Inflammatory macrophage treated with lipopolysaccharide for 1 hour (primary cell): ENCODE measurements around the gene CELF4.

Experiments used
- DNase-seq, 2 donors: peaks; one replicate each; pipeline ENCODE4 v3.0.0-alpha.2; 2020 to 2022

CELF4 gene

GRCh38 chr18:37460604-37461003 is 105.0 kb downstream of the CELF4 start:
- DNase-seq = no peak

- DNase-seq = no peak
These were observed 106.9 kb downstream of the CELF4 start for GRCh38 chr18:37458697-37459096.

- no peak for DNase-seq
These were observed 107.8 kb downstream of the CELF4 start for GRCh38 chr18:37457753-37458152.

DNA sequence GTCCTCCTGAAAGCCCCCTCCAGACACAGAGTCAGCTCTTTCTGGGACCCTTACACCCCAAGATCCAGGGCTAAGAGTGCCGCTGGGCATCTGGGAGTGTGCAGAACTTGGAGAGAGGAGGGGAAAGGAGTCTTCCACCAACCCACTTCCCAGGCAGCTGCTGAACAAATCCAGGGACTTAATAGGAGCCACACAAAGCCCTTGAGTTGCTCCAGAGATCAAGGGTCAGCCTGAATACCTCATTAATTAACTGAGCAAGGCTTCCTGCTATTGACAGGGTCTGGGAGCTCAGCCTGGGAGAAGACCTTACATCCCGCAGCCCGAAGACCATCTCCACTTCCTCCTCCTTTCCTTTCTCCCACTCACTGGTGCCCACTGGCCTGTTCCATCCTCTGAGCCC is 108.3 kb downstream of the CELF4 start:
- no peak for DNase-seq

DNA sequence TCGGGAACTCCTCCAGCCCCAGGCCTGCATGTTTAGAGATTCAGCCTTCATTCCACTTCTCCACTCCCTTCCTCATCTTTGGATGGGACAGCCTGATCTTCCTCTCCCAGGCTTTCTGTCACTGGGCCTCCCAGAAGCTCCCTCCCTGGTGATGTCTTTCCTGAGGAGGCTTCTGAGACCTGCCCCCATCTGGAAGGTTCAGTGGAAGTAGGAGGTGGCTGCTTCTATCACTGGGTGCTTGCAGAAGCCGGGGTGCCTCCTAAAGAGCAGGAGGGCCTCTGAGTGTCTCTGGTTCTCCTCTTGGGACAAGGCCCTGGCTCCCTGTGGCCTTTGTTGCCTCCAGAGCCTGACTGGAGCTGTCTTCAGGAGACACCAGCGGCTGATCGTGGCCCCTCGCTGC is 108.7 kb downstream of the CELF4 start:
- DNase-seq = no peak

DNA sequence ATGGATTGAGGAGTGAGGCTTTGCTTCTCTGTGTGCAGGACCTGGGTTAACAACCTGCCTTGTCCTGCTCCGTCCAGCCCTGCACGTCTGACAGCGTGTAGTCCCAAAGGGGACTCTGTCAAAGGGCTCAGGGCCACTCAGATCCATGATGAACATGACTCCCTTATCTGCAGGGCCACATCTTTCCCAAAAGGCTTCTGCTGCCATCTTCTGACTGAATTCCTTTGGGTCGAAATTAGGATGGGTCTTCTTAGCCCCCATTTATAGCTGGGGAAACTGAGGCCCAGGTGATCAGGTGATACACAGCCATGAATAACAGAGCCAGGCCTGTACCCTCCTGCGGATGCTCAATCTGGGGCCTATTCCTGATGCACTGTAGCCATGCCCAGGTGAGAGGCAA is 109.2 kb downstream of the CELF4 start:
- DNase-seq = no peak

DNA sequence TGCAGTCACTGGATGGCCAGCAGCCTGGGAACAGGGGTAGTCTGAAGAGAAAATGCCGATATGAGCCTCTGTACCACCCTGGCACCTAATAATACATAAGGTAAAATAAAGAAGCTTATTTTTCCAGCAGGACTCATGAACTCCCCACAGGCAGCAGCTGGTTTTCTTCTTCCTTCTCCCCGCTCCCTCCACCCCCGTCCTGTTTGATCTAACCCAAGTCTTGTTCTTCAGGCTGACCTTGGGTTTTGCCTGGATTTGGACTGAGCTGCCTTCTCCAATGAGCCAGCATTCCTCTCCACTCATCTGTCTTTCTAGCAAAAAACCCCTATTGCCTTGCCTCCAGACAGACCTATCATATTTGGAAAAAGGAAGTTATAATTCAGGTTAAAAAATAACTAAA is 111.8 kb downstream of the CELF4 start:
- DNase-seq = no peak

- no peak for DNase-seq
These were observed 112.8 kb downstream of the CELF4 start for GRCh38 chr18:37452682-37453385.

- DNase-seq = no peak
These were observed 113.6 kb downstream of the CELF4 start for GRCh38 chr18:37452015-37452414.

DNA sequence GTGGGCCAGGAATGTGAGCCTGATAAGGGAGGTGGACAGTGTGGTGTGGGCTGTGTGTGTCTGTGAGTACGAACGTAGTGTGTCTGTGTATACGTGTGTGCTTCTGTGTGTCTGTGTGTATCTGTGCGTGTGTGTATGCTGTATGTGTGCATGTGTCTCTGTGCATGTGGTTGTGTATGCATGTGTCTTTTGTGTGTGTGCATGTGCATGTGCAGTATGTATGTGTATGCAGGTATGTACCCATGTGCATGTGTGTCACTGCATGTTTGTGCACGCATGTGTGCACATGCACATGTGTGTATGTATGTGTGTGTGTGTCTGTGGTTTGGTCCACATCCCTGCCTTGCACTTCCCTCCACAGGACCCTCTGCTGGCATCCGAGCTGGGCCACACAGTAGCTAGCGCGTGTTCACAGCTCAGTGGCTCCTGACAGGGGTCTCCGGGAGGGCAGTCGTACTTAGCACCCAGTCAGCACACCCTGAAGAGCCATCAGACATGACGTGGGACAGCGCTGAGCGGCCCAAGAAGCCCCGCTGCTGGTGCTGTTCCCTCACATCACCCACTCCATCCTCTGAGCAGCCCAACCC is 114.3 kb downstream of the CELF4 start:
- DNase-seq = no peak

- no peak for DNase-seq
These were observed 115.0 kb downstream of the CELF4 start for GRCh38 chr18:37450434-37451132.

DNA sequence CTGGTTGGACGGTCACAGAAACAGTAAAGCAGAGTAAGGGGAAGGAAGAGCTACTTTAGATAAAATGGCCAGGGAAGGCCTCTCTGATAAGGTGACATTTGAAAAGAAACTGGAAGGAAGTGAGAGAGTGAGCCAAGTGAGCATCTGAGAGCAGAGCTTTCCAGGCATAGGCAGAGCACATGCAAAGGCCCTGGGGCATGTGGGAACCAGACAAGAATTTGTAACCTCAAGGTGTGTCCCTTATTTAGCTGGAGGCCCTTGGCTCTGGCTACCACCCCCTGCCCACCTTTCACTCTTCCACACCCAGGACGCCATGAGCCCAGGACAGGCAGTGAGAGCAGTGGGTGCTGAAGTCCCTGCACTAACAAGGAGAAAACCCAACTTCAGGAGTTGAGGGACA is 116.0 kb downstream of the CELF4 start:
- no peak for DNase-seq

DNA sequence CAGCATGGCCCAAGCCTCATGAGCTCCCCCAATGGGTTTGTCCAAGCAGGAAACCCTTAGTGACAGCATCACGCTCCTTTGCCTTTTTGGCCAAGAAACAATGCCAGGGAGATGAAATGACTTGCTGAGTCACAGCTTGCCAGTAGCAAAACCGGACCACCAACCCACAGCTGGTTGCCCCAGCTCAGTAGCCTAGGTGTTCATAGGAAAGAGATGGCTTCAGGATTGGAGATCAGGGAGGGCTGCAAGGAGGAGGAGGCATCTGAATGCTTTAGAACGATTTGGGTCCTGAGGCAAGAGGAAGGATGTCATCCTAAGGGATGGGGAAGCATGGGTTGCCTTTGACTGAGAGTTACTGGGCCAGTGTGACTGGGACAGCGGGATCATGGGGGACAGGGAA is 116.7 kb downstream of the CELF4 start:
- DNase-seq = no peak

DNA sequence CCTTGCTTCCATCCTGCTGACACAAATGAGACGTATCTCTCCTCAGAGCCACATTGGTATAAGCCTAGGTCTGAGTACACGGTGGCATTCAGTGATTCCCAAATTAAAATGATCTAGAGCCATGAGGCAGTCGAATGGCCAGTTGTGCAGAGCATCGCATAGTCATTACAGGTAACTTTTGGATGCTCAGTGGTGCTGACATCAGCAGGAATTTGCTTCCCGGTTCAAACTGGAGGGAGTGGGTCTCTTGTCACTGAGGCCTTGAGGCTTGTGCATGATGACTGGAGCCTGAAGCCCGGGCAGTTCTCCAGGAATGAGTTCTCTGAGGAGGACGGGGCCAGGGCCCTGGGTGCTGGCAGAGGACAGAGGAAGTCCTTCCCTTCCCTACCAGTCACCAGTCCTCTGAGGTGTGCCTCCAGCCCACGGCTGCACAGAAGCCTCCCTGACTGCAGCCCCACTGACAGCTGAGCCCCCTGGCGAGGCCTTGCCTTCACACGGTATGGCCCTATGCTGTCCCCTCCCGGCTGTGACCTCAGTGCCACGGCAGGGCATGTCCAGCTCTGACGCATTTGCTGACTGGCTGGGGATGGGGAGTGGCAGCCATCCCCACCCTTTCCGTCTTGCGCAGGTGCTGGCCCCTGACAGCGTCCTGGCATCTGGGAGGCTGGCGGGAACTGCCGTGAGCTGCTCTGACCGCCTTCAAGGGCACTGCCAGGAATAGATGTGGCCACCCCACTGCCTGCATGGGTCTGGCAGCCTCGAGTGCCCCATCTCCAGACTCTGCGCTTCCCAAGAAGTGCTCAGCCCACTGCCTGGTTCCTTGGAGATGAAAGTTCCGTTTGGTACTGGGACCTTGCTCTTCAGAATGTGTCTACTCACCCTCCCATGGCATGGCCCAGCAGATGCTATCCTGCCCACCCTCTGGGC is 117.4 kb downstream of the CELF4 start:
- DNase-seq = no peak

- DNase-seq = no peak
These were observed 119.8 kb downstream of the CELF4 start for GRCh38 chr18:37445836-37446235.

DNA sequence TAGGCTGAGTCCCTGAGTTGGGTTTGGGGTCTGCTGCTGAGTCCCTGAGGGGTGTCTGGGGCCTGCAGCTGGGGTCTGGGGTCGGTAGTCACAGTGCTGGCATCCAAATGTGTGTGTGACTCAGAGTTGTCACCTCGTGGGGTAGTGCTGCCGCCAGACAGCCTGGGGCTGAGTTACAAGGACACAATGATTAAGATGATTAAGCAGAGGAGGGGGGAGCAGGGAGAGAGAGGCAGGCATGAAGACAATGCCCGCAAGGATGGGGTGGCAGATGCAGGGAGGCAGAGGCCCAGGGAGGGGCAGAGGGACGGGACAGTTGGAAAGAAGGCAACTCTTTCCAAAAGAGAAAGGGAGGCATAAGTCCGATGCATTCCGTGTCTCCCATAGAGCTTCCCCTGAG is 120.2 kb downstream of the CELF4 start:
- no peak for DNase-seq

GRCh38 chr18:37443325-37444055 is 122.1 kb downstream of the CELF4 start:
- no peak for DNase-seq

GRCh38 chr18:37442477-37442876 is 123.1 kb downstream of the CELF4 start:
- DNase-seq = no peak

DNA sequence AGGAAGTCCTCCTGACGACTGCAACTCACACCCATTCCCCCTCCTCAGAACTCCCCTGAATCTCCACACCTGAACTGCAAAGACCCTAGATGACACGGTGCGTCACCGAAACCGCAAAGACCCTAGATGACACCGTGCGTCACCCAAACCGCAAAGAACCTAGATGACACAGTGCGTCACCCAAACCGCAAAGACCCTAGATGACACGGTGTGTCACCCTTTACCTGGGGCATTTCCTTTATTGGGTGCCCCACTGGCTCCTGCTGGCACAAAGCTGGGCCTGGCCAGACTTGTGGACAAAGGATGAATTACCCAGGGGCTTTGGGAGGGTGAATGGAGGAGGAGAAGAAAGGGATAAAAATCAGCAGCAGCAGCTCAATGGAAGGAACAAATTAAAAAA is 123.8 kb downstream of the CELF4 start:
- no peak for DNase-seq

- no peak for DNase-seq
These were observed 125.4 kb downstream of the CELF4 start for GRCh38 chr18:37440206-37440605.

GRCh38 chr18:37438417-37439180 is 127.0 kb downstream of the CELF4 start:
- DNase-seq = no peak

DNA sequence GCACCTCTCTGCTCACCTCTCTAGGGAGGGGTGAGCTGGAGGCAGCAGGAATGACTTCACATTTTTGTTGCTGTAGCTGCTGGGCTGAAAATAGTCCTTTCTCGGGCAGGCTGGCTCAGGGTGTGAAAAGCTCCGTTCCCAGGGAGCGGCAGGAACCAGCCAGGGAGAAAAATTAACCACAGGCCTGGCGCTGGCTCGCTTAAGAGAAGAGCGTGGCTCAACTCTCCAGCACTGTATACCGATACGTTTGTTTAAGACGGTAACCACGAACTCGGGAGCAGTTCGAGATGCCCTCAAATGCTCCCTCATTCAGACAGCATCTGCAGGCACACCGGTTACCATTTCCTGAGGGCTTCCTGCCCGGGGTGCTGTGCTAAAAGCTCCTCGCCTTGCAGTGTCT is 129.6 kb downstream of the CELF4 start:
- DNase-seq = no peak
